Measurements from ENCODE around the gene PHACTR3. TPM values are rescaled to one million over a fixed set of nuclear protein-coding genes. Genes with fewer than 3 reads are reported as not detected.

The PHACTR3 gene
- total RNA-seq, 1 donor from 2014 or later, result 0.14 TPM

DNA sequence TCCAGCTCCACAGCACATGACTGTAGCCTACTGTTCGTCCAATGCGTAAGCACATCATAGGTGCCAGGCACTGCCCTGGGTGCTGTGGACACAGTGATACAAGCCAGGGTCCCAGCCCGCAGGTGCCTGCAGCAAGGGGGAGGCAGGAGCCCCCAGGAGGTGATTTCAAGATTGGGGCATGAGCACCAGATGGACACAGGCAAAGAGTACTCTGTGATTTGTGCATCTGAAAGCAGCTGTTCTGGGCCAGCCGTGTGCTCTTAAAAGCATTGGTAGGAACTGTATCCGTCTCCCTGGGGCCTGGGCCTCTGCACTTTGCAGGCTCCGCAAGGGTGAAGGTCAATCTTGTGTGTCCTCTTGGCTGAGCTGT lies 179.3 kb downstream of the PHACTR3 start:
- FAIRE-seq, result no peak

DNA sequence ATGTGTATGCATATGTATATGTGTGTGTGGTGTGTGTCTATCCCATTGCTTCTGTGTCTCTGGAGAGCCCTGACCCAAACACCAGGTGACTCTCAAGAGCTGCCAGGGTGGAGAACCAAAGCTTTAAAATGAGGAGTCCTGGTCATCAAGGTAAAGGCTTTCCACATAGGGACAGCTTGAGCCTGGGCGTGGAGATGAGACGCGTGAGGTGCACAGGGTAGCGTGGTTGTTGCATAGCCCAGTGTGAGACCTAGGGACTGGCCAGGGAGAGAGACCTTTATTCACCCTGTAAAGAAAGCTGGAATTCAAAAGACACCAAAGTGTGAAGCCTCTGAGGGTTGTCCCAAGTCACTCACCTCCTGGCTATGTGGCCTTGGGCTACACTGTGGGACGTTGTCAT lies 180.0 kb downstream of the PHACTR3 start:
- Mint-ChIP-seq H3K36me3 (ENCODE audit: low read depth, unreplicated experiment) (no peaks in the 10 kb centered on the region), H3K4me1 (ENCODE audit: low read depth, unreplicated experiment) (no peaks in the 10 kb centered on the region), H3K9me3 (ENCODE audit: unreplicated experiment) (peaks cover 6% of the 10 kb centered on the region), H3K4me3 (ENCODE audit: unreplicated experiment) (no peak overlapping the region), H3K27me3 (ENCODE audit: low read depth, unreplicated experiment) (peaks cover 39% of the 10 kb centered on the region), H3K27ac (ENCODE audit: unreplicated experiment) (no peak overlapping the region)
- no peaks in the 10 kb centered on the region for H3K4me1 ChIP-seq (ENCODE audit: insufficient read depth, low read length)
- H4K20me1 ChIP-seq (ENCODE audit: insufficient read depth, low read length), result no peaks in the 10 kb centered on the region
- H2AFZ ChIP-seq (ENCODE audit: low read depth, low read length), result no peak overlapping the region
- H3K27me3 ChIP-seq (ENCODE audit: insufficient read depth, low read length), result peaks cover 7% of the 10 kb centered on the region
- no peaks in the 10 kb centered on the region for H3K9me3 ChIP-seq (ENCODE audit: insufficient read depth, low read depth, low read length)
- no peak overlapping the region for H3K27ac ChIP-seq (ENCODE audit: low read depth, low read length)
- H3K9ac ChIP-seq (ENCODE audit: low read length), result no peak overlapping the region
- DNase-seq (ENCODE audit: low read depth) (no peak), FAIRE-seq (no peak)
- H3K4me2 ChIP-seq (ENCODE audit: low read length), result no peak overlapping the region
- no peaks in the 10 kb centered on the region for H3K79me2 ChIP-seq (ENCODE audit: insufficient read depth, low read length)
- no peak overlapping the region for H3K4me3 ChIP-seq (ENCODE audit: insufficient read depth, low read depth, low read length)
- no peaks in the 10 kb centered on the region for H3K36me3 ChIP-seq (ENCODE audit: insufficient read depth, low read length)
- TF ChIP-seq, protein P1, sequence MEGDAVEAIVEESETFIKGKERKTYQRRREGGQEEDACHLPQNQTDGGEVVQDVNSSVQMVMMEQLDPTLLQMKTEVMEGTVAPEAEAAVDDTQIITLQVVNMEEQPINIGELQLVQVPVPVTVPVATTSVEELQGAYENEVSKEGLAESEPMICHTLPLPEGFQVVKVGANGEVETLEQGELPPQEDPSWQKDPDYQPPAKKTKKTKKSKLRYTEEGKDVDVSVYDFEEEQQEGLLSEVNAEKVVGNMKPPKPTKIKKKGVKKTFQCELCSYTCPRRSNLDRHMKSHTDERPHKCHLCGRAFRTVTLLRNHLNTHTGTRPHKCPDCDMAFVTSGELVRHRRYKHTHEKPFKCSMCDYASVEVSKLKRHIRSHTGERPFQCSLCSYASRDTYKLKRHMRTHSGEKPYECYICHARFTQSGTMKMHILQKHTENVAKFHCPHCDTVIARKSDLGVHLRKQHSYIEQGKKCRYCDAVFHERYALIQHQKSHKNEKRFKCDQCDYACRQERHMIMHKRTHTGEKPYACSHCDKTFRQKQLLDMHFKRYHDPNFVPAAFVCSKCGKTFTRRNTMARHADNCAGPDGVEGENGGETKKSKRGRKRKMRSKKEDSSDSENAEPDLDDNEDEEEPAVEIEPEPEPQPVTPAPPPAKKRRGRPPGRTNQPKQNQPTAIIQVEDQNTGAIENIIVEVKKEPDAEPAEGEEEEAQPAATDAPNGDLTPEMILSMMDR (IDR thresholded peaks at IDR 0.05; ENCODE audit: insufficient read depth, low read depth, low read length), result no peak
- no peak for TF ChIP-seq EZH2 (IDR thresholded peaks at IDR 0.05; ENCODE audit: insufficient read depth, low read length)

More for the DNA sequence above, 179.3 kb downstream of the PHACTR3 start:
- no peaks in the 10 kb centered on the region for H4K20me1 ChIP-seq (ENCODE audit: insufficient read depth, low read length)
- Mint-ChIP-seq H3K4me3 (ENCODE audit: unreplicated experiment) (no peak overlapping the region), H3K27ac (ENCODE audit: unreplicated experiment) (no peak overlapping the region), H3K27me3 (ENCODE audit: low read depth, unreplicated experiment) (peaks cover 37% of the 10 kb centered on the region), H3K4me1 (ENCODE audit: low read depth, unreplicated experiment) (no peaks in the 10 kb centered on the region), H3K9me3 (ENCODE audit: unreplicated experiment) (peaks cover 2% of the 10 kb centered on the region), H3K36me3 (ENCODE audit: low read depth, unreplicated experiment) (no peaks in the 10 kb centered on the region)
- H3K4me2 ChIP-seq (ENCODE audit: low read length), result no peak overlapping the region
- no peaks in the 10 kb centered on the region for H3K9me3 ChIP-seq (ENCODE audit: insufficient read depth, low read depth, low read length)
- no peaks in the 10 kb centered on the region for H3K4me1 ChIP-seq (ENCODE audit: insufficient read depth, low read length)
- no peak overlapping the region for H3K9ac ChIP-seq (ENCODE audit: low read length)
- H3K4me3 ChIP-seq (ENCODE audit: insufficient read depth, low read depth, low read length), result no peak overlapping the region
- peaks cover 5% of the 10 kb centered on the region for H3K27me3 ChIP-seq (ENCODE audit: insufficient read depth, low read length)
- no peaks in the 10 kb centered on the region for H3K36me3 ChIP-seq (ENCODE audit: insufficient read depth, low read length)
- TF ChIP-seq EZH2 (IDR thresholded peaks at IDR 0.05; ENCODE audit: insufficient read depth, low read length), result no peak
- TF ChIP-seq, protein P1 (IDR thresholded peaks at IDR 0.05; ENCODE audit: insufficient read depth, low read depth, low read length), result no peak
- H2AFZ ChIP-seq (ENCODE audit: low read depth, low read length), result no peak overlapping the region
- DNase-seq (ENCODE audit: low read depth), result no peak
- no peaks in the 10 kb centered on the region for H3K79me2 ChIP-seq (ENCODE audit: insufficient read depth, low read length)
- H3K27ac ChIP-seq (ENCODE audit: low read depth, low read length), result no peak overlapping the region

DNA sequence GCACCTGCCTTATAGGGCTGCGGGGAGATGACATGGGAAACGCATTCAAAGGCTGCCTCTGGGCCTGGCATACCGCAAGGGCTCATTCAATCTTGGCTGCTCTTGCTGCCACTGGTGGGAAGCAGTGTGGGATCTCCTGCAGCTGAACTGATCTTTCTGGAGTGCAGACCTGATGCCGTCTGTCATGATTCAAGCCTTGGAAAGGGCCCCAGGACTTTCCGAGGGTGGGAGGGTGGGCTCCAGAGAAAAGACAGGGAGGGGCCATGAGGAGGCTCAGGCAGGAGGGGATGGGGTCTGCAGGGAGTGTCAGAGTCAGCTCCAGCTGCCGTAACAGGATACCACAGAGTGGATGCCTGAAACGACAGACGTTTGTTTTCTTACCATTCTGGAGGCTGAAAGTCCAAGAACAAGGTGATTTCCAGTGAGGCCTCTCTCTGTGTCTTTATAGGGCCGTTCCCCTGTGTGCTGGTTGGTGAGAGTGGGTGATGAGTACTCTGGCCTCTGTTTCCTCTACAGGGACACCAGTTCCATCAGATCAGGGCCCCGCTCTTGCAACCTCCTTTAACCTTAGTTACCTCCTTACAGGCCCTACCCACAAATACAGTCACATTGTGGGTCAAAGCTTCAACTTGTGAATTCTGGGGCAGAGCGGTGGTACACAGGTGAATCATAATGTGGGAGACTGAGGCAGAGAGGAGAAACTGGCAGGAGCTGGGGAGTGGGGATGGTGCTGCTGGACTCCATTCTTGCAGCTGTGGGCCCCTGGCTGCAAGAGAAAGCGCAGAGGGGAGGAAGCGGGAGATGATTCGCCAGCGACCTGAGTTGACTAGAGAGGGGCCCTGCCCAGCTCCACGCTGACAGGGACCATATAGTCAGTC lies 180.7 kb downstream of the PHACTR3 start:
- Mint-ChIP-seq H3K36me3 (ENCODE audit: low read depth, unreplicated experiment) (no peaks in the 10 kb centered on the region), H3K4me3 (ENCODE audit: unreplicated experiment) (no peak overlapping the region), H3K9me3 (ENCODE audit: unreplicated experiment) (peaks cover 6% of the 10 kb centered on the region), H3K27me3 (ENCODE audit: low read depth, unreplicated experiment) (peaks cover 43% of the 10 kb centered on the region), H3K27ac (ENCODE audit: unreplicated experiment) (no peak overlapping the region), H3K4me1 (ENCODE audit: low read depth, unreplicated experiment) (no peaks in the 10 kb centered on the region)
- Histone ChIP-seq H3K79me2 (ENCODE audit: insufficient read depth, low read length) (no peaks in the 10 kb centered on the region), H4K20me1 (ENCODE audit: insufficient read depth, low read length) (no peaks in the 10 kb centered on the region), H3K4me1 (ENCODE audit: insufficient read depth, low read length) (no peaks in the 10 kb centered on the region), H3K9ac (ENCODE audit: low read length) (no peak overlapping the region), H2AFZ (ENCODE audit: low read depth, low read length) (no peak overlapping the region), H3K27ac (ENCODE audit: low read depth, low read length) (no peak overlapping the region), H3K36me3 (ENCODE audit: insufficient read depth, low read length) (no peaks in the 10 kb centered on the region), H3K4me3 (ENCODE audit: insufficient read depth, low read depth, low read length) (no peak overlapping the region), H3K27me3 (ENCODE audit: insufficient read depth, low read length) (peaks cover 7% of the 10 kb centered on the region), H3K4me2 (ENCODE audit: low read length) (no peak overlapping the region), H3K9me3 (ENCODE audit: insufficient read depth, low read depth, low read length) (no peaks in the 10 kb centered on the region)
- TF ChIP-seq EZH2 (IDR thresholded peaks at IDR 0.05; ENCODE audit: insufficient read depth, low read length), result no peak
- TF ChIP-seq, protein P1 (IDR thresholded peaks at IDR 0.05; ENCODE audit: insufficient read depth, low read depth, low read length), result no peak
- DNase-seq (ENCODE audit: low read depth) (no peak), FAIRE-seq (no peak)

Data from astrocyte (in vitro differentiated cells and primary cell).